ENCODE measurements around the gene HSD17B1.

HSD17B1 gene

DNA sequence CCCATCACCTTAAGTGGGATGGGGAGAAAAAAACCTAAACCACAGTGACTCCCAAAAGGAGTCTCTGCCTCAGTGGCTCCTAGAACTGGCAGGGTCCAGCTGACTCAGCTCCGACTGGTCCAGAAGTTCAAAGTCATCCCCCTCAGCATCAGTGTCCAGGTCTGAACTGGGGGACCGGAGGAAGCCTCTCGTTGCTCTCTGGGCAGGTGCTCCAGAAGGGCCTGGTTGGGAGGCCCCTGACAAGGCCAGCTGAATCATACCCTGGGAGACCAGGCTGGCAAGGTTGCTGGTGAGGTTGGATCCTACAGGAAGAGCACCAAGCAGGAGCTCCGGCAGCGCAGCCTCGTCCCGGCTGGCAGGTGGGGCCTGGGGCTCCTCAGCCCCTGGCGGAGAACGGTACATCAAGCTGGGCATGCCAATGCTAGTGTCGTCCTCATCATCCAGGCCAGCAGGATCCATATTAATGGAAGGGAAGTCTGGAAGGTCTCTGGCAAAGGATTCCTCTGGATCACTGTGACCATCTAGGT lies 29.1 kb downstream of the HSD17B1 start:
- H3K27ac ChIP-seq = no peak overlapping the region
- no peak overlapping the region for H3K4me3 ChIP-seq
- peaks cover 71 to 77% (median 74%) of the 10 kb centered on the region in 11 experiments for H3K36me3 ChIP-seq
- TF ChIP-seq Cebpa-rat (IDR thresholded peaks at IDR 0.05) = no peak
- peaks cover 0 to 23% (median 3%) of the 10 kb centered on the region in 11 experiments; a peak in 8 of 22 replicates for H4K20me1 ChIP-seq
- peaks cover 17 to 59% (median 28%) of the 10 kb centered on the region in 10 experiments for H3K4me1 ChIP-seq
- H3K4me2 ChIP-seq = no peak overlapping the region
- H3K9me3 ChIP-seq (replicated peaks in 1 of 11) = no peaks in the 10 kb centered on the region
- peak overlapping the region in 3 of 11 experiments; percentile 3 to 16 (median 5); a peak in 2 of 22 replicates for H3K9ac ChIP-seq
- H3K27me3 ChIP-seq = no peaks in the 10 kb centered on the region

DNA sequence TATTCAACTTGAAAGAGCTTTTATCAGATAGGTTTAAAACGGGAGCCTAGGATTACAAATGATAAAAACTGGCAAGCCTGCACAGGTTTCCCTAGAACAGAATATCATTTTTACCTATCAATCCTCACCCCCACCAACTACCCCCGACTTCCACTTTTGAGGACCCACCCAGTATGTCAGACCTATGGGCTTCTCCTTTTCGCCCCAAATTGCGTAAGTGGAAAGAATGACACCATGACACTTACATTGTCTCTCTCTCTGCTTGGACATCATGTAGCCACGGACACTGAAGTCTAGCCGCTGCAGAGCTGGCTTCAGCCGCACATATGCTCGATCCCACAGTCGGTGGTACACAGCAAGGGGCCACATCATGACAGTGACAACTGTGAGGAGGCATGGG lies 32.2 kb downstream of the HSD17B1 start:
- Histone ChIP-seq H3K27me3 (no peaks in the 10 kb centered on the region), H3K4me3 (no peak overlapping the region), H4K20me1 (peaks cover 0 to 35% (median 5%) of the 10 kb centered on the region in 11 experiments; a peak in 9 of 22 replicates), H3K4me2 (peak overlapping the region in 5 of 11 experiments; percentile 24 to 74 (median 44); a peak in 9 of 22 replicates), H3K4me1 (peaks cover 0 to 35% (median 8%) of the 10 kb centered on the region in 10 experiments; a peak in 14 of 20 replicates), H3K9ac (peak overlapping the region in 1 of 11 experiments; percentile 32; a peak in 1 of 22 replicates), H3K36me3 (peaks cover 99 to 100% (median 100%) of the 10 kb centered on the region in 11 experiments), H3K27ac (peak overlapping the region in 3 of 11 experiments; percentile 18 to 34 (median 23); a peak in 4 of 22 replicates), H3K9me3 (replicated peaks in 1 of 11) (no peaks in the 10 kb centered on the region)
- no peak for TF ChIP-seq Cebpa-rat (IDR thresholded peaks at IDR 0.05)

DNA sequence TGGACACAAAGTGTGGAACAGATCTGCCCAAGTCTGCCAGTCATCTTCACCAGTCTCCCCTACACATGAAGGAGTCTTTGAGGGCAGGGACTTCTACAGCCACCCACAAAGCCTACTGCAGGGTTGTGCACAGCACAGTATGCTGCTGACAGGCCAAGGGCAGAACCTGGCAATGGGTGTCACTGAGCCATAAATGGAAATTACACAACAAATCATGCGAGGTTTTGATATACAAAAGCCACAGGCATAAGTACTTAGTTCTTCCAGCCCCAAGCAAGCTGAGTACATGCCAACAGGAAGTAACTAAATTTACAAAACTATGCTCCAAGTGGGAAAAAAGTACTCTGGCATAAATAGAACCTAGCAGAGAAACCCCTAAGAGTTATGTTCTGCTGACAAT lies 32.6 kb downstream of the HSD17B1 start:
- Histone ChIP-seq H3K4me3 (no peak overlapping the region), H3K27ac (peak overlapping the region in 3 of 11 experiments; percentile 18 to 34 (median 23); a peak in 3 of 22 replicates), H4K20me1 (peaks cover 0 to 38% (median 5%) of the 10 kb centered on the region in 11 experiments; a peak in 8 of 22 replicates), H3K4me1 (peaks cover 0 to 31% (median 4%) of the 10 kb centered on the region in 10 experiments; a peak in 9 of 20 replicates), H3K9me3 (replicated peaks in 1 of 11) (no peaks in the 10 kb centered on the region), H3K9ac (peak overlapping the region in 3 of 11 experiments; percentile 6 to 32 (median 22); a peak in 4 of 22 replicates), H3K4me2 (peak overlapping the region in 5 of 11 experiments; percentile 24 to 74 (median 44); a peak in 9 of 22 replicates), H3K27me3 (no peaks in the 10 kb centered on the region), H3K36me3 (peaks cover 99 to 100% (median 100%) of the 10 kb centered on the region in 11 experiments)
- no peak for TF ChIP-seq Cebpa-rat (IDR thresholded peaks at IDR 0.05)

DNA sequence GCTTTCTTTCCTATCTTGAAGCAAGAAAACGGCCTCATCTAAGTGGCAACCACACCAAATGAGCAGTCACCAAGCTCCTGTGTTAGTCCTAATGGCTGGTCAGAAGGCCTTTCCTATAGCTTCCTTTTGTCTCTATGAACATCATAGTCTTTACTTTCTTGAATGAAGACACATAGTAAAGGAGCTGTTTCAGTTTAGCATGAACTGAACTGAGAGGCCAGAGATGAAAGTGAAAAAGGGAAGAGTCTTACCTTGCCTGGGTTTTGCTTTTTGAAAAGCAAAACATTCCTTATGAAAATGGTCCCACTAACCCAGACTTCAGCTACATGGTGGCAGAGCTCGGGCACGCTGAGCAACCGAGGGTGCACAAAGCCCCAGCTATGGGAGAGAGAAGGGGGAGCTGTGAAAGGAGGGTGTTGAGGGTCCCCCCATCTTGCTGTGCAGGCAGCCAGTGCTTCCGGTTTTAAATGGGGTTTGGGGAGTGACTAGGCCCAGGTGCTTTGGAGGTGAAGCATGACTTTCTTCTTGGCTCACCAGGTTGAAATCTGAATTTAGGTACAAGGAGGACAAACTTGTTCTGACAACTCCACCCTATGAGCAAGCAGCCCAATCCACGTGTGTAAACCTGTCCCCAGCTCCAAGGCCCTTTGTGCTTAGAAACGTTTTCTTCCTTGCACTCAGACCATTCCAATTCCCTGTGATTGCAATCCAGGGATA lies 33.9 kb downstream of the HSD17B1 start:
- H3K4me1 ChIP-seq = peaks cover 0 to 28% (median 4%) of the 10 kb centered on the region in 10 experiments; a peak in 9 of 20 replicates
- no peaks in the 10 kb centered on the region for H3K27me3 ChIP-seq
- H3K4me3 ChIP-seq = no peak overlapping the region
- TF ChIP-seq Cebpa-rat (IDR thresholded peaks at IDR 0.05) = no peak
- peaks cover 100% of the 10 kb centered on the region in 11 experiments for H3K36me3 ChIP-seq
- no peak overlapping the region; a peak in 1 of 22 replicates for H3K9ac ChIP-seq
- H3K9me3 ChIP-seq (replicated peaks in 1 of 11) = no peaks in the 10 kb centered on the region
- H3K4me2 ChIP-seq = no peak overlapping the region
- peaks cover 0 to 48% (median 7%) of the 10 kb centered on the region in 11 experiments; a peak in 9 of 22 replicates for H4K20me1 ChIP-seq
- no peak overlapping the region for H3K27ac ChIP-seq

DNA sequence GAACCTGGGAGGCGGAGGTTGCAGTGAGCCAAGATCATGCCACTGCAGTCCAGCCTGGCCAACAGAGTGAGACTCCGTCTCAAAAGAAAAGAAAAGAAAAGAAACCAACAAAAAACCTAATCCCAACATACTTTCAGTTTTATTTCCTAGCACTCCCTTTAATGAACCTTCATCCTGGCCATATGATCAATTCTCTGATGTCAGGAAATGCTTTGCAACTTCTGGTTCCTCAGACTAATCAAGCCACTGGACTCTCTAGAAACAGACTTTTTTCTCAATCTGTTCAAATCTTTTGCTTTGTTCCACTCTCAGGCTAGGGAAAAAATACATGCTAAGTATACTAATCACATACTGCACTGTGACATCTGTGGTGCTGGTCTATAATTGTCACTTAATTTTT lies 38.2 kb downstream of the HSD17B1 start:
- Histone ChIP-seq H3K4me3 (no peak overlapping the region), H3K36me3 (peaks cover 67 to 92% (median 83%) of the 10 kb centered on the region in 11 experiments), H3K9ac (no peak overlapping the region), H3K4me2 (no peak overlapping the region), H3K4me1 (peaks cover 0 to 12% (median 0%) of the 10 kb centered on the region in 10 experiments; a peak in 6 of 20 replicates), H3K9me3 (replicated peaks in 1 of 11) (no peaks in the 10 kb centered on the region), H4K20me1 (peaks cover 0 to 79% (median 33%) of the 10 kb centered on the region in 11 experiments; a peak in 15 of 22 replicates), H3K27ac (no peak overlapping the region), H3K27me3 (no peaks in the 10 kb centered on the region)
- no peak for TF ChIP-seq Cebpa-rat (IDR thresholded peaks at IDR 0.05)

DNA sequence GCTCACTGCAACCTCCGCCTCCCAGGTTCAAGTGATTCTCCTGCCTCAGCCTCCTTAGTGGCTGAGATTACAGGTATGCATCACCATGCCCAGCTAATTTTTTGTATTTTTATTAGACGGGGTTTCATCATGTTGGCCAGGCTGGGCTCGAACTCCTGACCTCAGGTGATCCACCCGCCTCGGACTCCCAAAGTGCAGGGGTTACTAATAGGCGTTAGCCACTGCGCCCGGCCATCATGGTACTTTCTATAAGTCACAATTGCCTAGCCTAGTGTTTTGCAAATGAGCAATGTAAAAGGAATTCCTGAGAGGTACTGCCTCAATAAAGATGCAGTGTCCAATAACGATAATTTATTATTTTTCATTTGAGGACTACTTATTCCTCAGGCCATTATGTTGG lies 38.7 kb downstream of the HSD17B1 start:
- Histone ChIP-seq H3K4me3 (no peak overlapping the region), H3K4me2 (no peak overlapping the region), H4K20me1 (peaks cover 0 to 80% (median 37%) of the 10 kb centered on the region in 11 experiments; a peak in 15 of 22 replicates), H3K4me1 (peaks cover 0 to 7% (median 0%) of the 10 kb centered on the region in 10 experiments; a peak in 3 of 20 replicates), H3K27ac (no peak overlapping the region), H3K9me3 (replicated peaks in 1 of 11) (no peaks in the 10 kb centered on the region), H3K27me3 (no peaks in the 10 kb centered on the region), H3K9ac (no peak overlapping the region), H3K36me3 (peaks cover 64 to 92% (median 83%) of the 10 kb centered on the region in 11 experiments)
- TF ChIP-seq Cebpa-rat (IDR thresholded peaks at IDR 0.05) = no peak

DNA sequence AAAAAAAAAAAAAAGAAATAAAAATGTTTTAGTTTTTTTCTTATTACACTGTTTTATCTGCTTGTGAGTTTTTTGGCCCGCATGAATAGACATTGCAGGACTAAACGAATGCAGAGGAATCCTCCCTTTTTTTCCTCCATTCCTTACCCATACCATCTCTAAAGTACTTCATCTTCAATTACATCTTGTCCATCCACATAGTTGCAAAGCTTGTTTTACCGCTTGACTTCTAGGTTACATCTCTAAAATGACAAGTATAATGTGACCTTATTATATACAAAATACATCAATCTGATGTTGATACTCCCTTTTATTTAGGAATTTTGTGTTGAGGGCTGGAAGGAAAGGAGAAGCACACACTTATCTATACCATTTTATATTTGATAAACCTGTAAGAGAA lies 43.7 kb downstream of the HSD17B1 start:
- Histone ChIP-seq H3K4me3 (no peak overlapping the region), H3K9ac (no peak overlapping the region), H3K27ac (no peak overlapping the region), H3K36me3 (peaks cover 19 to 75% (median 44%) of the 10 kb centered on the region in 11 experiments), H3K4me2 (no peak overlapping the region), H3K27me3 (no peaks in the 10 kb centered on the region), H3K9me3 (replicated peaks in 1 of 11) (no peaks in the 10 kb centered on the region), H4K20me1 (peaks cover 7 to 99% (median 48%) of the 10 kb centered on the region in 11 experiments; a peak in 17 of 22 replicates), H3K4me1 (peaks cover 5 to 22% (median 15%) of the 10 kb centered on the region in 10 experiments; a peak in 18 of 20 replicates)
- no peak for TF ChIP-seq Cebpa-rat (IDR thresholded peaks at IDR 0.05)

DNA sequence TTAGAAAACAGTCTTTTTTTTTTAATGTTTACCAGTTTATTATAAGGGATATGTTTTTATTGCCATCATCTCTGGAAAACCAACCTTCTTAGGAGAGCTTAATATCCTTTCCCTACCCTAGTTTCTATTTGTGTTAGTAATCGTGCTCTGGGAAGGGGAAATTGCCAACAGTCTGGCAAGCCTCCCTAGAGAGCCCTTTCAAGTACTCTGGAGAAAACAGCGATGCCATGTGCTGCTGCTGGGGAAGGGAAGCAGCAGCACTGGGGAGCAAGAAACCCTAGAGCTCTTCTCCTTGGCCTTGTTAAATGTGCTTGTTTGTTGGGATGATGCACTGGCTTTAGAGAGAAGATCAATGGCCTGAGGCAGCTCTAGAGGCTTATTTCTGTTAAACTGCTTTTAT lies 46.2 kb downstream of the HSD17B1 start:
- Histone ChIP-seq H4K20me1 (peaks cover 7 to 99% (median 48%) of the 10 kb centered on the region in 11 experiments; a peak in 17 of 22 replicates), H3K36me3 (peaks cover 10 to 78% (median 36%) of the 10 kb centered on the region in 11 experiments; a peak in 18 of 22 replicates)

More for the DNA sequence above, 46.2 kb downstream of the HSD17B1 start:
- H3K27me3 ChIP-seq = no peaks in the 10 kb centered on the region
- H3K4me3 ChIP-seq = no peak overlapping the region
- H3K27ac ChIP-seq = peak overlapping the region in 7 of 11 experiments; percentile 21 to 50 (median 28); a peak in 8 of 22 replicates
- TF ChIP-seq Cebpa-rat (IDR thresholded peaks at IDR 0.05) = no peak
- H3K9ac ChIP-seq = peak overlapping the region in 10 of 11 experiments; percentile 2 to 54 (median 28); a peak in 14 of 22 replicates
- peaks cover 5 to 28% (median 20%) of the 10 kb centered on the region in 10 experiments; a peak in 18 of 20 replicates for H3K4me1 ChIP-seq
- peak overlapping the region in 10 of 11 experiments; percentile 2 to 84 (median 61); a peak in 18 of 22 replicates for H3K4me2 ChIP-seq
- no peaks in the 10 kb centered on the region for H3K9me3 ChIP-seq (replicated peaks in 1 of 11)
